Measurements from ENCODE around the gene SPATA31E1.

SPATA31E1 gene

DNA sequence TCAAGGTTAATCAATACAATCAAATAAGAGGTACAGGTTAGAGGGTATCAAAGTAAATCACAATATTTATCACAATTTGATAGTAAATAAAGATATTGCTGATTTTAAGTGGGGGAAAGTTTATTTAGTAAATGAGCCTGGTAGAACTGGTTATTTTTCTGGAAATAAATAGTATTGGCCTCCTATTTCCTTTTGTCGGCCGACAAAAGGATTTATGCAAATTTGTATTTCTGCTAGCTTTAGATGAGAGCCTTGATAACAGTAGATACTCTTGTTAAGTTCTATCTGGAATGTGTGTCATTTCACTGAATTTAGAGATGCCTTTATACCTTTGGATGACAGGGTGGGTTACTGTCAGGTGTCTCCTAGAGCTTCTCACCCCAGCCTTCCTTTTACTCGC, 17.8 kb upstream of the SPATA31E1 start:
- no peak for DNase-seq

DNA sequence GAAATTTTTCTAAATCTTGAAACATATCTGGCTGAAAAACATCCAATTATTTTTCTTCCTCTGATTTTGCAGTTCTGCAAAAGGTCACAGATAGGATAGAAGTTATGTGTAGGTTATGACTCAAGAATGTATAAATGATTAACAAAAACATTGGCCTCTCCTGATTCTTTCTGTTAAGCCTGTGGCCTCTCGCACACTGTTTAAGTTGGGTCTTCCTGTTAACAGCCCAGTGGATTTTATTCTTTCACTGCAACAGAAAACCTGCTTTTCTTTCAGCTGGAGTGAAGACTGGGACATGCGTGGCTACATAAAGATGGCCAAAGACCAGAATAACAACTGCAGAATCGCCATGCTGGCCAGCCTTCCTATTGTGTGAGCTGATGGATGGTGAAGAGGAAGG, 17.1 kb upstream of the SPATA31E1 start:
- no peak for DNase-seq

DNA sequence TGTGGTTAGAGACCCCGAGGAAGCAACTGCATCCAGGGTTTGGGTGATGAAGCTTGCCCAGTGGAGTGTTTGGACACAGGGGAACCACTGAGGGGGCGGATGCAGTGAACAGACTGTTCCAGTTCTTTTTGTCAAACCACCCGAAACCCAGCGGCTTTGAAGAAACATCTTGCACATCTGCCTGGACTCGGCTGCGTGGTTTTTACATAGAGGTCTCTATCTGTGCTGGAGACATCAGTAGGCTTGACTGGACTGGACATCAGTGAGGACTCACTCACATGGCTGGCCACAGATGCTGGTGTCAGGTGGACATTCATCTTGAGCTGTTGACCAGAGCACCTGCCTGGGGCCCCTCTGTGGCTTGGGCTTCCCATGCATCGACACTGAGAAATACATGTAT, 15.3 kb upstream of the SPATA31E1 start:
- no peak for DNase-seq

DNA sequence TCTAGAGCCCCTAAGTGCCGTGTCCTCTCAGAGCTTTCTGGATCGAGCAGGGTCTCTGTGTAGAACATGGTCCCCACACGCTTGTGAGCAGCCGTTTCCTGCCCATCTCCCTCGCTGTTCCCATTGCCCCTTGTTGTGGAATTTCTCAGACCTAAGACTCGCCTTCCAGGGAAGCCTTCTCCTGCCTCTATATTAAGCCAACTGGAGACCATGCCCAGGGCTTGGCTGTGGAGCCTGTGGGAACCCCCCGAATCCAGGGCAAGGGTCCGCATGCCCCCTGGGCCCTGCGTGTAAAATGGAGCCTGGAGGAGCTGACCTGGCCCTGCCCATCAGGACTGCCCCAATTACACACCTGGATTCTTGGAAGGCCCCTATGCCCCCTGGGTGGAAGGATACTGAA, 14.5 kb upstream of the SPATA31E1 start:
- DNase-seq: no peak

DNA sequence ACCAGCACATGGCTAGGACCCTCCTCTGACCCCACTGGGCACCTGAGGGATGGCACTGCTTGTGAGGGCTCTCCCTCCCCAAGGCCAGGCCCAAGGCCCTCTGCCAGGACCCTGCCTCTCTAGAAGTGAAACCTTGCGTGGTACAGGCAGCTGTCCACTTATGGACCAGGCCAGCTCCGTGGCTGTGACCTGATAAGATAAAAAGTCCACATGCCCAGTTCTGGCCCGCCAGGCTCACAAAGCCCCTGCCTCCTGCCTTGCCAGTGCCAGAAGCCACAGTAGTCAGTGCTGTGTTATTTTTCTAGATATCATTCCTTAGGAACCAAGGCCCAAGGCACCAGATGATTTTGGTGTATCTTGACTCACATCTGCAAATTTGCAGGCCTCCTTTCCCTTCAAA, 14.0 kb upstream of the SPATA31E1 start:
- DNase-seq: no peak

DNA sequence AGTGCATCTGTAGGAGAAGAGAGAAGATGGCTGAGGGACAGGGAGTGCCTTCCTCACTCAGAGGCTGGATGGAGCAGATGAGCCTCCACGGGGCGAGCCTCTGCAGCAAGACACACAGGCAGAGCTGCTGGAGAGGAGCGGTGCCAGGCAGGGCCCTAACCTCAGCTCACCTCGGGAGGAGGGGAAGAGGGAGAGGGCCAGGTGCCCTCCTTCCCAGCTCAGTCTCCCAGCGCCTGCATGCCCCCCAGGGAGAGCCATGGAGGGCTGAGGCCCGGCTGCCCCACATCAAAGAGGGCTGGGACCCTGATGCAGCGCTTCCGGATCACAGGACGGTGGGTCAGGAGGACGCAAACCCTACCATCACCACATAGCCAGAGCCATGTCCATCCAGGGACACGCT, 13.6 kb upstream of the SPATA31E1 start:
- DNase-seq: no peak

DNA sequence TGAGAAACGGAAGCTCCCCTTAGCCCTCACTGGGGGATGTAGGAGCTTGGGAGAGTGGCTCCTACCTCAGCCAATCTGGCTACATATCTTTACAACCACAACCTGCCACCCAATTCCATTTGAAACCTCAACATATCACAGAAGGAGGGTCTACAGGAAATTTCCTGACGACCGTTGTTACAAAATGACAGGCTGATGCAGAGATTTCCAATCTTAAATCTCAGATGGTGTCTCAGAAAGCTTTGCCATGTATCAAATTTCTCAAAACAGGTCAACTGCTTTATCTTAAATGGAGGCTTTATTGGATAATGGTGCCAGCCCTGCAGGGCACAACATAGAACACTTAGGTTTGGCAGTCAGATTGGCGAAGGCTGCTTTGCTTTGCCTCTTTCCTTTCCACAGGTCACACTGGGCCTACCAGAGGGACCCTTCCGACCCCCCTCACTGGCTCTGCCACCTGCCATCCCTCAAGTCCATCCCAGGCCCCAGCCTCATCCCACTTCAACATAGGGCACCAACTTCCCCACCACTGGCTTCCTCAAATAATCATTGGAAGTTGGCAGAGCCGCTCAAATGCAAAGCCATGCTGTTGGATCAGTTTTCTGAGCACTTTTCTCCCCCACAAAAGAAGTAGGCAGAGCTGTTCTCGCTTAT, 11.1 kb upstream of the SPATA31E1 start:
- no peak for DNase-seq

DNA sequence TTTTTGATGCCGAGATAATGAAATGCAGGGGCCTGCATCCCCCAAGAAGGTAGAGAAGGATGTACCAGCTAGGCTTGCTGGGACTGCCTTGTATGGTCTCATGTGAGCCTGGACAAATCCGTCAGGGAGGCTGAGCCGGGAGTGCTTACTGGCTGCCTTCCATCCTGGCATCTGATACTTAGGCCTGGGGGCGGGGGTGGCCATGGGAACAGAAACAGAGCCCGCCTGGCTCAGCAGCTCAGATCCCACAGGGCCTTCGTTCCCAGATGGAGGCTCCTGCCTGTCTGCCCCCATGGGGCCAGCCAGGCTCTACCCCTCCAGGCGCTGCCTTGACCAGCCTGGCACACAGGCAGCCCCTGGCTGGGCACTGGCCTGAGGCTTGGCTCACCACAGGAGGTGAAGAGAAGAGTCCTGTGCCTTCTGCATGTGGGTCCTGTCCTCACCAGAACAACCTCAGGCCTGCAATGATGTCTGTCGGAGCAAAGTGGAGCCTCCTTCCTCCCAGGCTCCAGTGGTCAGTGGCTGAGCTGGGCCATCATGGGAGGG, 10.5 kb upstream of the SPATA31E1 start:
- no peak for DNase-seq

DNA sequence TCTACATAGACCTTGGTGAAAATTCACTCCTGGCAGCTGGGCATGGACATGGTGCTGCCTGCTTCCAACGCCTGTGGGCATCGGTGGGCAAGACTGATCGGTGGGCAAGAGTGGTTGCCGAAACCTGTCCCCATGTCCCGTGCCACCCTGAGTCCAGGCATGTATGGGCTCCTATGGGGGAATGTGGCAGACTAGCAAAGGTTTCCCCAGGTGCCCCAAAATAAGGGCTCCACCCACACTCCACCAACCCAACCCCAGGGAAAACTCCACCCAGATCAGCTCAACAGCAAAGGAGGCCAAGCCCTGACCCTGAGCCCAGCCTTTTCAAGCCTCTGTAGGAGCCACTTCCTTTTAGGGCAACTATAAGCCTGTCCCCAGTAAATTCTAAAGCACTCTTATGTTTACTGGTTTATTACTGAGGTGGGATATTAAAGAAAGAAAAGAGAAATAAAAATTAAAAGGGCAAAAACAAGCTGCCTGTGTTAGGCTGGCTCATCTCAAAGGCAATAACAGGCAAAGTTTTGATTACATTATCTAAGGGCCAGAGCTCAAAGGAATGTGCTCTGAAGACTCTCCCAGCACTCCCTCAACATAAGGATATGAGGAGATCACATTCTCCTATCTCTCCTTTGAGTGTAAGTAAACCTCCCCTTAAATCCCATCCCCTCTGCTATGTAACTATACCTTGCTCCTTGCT, 8.9 kb upstream of the SPATA31E1 start:
- DNase-seq: no peak

DNA sequence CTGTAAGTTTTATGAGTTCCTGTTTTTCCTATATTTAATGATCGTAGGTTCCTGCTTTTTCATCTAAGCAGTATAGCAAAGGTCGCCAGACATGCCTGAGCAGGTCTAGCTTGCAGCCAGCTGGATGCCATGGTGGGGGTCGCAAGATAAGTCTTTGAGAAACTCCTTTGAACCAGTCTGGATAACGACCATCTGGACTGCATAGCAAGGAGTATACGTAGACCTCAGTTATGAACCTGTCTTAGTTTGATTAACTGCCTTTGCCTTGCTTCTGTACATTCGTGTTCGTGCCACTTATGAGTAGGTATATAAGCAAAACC, 8.4 kb upstream of the SPATA31E1 start:
- no peak for DNase-seq

DNA sequence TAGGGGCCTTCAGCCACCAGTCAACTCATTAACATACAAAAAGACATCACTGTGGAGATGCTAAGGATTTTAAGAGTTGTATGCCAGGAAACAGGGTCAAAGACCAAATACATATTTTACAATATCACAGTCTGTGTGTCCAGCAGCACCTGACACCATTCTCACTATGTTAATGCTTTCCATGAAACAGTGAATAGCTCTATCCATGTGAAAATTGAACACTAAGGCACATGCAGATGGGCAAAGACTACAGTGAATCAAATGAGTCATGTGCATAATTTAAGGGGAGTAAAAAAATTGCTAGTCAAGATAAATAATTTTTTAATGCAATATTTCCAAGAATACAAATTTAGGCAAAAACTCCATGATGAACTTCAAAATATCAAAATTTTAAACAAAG, 7.6 kb upstream of the SPATA31E1 start:
- no peak for DNase-seq

DNA sequence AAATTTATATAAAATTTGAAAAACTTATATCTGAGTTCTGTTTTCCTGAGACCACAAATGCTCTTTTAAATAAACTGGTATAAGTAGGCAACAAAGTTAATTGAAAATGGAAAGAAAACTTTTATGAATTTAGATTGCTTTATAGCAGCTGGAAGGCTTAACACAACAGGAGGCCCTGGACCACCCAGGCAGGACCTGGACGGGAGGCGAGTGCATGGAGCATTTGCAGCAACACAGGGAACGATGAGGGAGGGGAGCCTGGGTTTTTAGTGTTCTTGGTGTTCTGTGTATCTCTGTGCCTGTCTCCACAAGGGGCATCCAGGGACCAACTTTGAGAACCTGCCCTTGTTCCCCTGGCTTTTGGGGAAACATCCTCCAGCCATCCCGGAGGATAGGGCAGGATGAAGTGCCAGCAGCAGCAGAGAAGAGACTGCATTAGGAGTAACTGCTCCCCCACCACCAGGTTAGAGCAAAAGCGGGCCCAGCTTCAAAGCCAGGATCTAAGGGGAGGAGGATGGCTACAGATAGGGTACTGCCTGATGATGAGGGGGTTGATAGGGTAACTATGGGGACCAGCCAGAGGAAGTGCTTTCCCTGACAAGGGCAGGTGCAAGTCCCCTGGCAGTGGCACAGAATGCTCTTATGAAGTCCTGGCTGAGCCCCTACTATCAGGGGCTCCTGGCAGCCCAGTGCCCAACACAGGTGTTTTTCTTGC, 6.7 kb upstream of the SPATA31E1 start:
- DNase-seq: peak; percentile 1

DNA sequence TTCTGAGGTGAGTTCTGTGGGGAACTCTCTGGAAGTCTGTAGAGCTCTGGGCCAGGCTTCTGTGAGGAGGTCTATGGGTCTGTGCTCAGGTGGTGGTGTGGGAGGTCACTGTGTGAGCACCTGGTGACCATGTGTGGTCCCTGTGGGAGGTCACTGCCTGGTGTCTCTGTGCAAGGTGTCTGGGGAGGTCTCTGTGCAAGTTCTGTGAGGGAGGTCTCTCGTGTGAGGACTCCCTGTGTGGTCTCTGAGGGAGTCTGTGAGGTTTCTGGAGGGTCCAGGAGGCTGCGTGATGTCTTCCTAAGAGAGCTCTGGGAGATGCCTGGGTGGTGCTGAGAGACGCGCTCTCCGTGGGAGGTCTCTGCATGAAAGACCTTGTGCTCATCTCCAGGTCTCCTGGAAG, 6.0 kb upstream of the SPATA31E1 start:
- DNase-seq: no peak

DNA sequence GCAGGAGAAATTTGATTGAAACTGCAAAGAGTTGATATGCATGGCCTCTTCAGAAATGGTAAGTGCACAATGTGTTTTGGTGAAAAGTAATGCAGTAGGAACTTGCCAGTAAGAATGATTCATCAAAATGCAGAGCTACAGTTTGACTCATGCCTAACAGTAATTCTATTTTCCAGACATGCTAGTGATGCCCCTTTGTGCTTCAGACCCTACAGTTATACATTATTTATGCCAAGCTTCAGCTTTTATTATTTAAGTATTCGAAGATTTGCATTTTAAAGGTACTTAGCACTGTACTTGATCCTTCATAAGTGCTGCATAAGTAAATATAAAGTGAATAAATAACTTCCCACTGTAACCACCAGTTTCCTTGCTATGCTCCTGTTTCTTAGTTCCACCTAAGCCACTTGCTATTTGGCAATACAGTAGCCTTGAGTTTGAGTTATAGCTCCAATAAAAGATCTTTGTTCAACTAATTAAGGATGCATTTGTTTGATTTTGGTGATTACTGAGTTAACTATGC, 3.6 kb upstream of the SPATA31E1 start:
- DNase-seq: no peak

DNA sequence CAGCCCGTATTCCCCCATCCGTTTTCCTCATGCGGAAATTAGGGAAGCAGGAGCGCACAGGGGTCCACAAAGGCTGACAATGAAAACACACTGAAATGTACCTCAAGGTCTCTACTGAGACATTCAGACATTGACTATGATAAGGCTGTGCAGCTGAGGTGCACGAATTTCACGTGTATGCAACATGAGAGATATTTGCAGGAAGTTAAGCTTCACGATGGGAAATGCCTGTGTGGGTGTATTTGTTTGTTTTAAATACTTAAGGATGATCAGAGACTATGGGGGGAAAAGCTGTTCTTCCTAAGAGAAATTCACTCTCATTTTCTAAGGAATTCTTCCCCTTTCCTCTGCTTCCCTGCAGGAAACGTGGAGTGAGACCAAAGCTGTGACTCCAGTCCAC, 2.6 kb upstream of the SPATA31E1 start:
- DNase-seq: no peak

DNA sequence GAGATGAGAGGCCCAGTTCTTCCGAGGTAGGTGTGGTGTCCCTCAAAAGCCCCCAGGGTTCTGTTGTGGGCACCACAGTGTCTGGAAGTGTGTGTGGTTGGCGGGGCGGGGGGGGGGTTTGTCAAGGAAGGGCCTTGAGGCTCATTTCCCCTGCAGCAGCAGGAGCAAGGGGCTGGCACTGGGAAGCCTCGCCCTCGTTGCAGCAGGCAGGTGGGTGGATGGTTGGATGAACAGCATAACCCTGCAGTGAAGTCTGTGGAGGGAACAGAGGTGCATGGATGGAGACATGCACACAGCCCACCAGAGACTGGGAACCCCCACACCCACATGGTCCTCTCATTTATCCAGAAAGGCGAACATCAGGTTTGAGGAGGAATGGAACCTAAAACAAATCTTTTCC, 2.0 kb upstream of the SPATA31E1 start:
- no peak for DNase-seq

DNA sequence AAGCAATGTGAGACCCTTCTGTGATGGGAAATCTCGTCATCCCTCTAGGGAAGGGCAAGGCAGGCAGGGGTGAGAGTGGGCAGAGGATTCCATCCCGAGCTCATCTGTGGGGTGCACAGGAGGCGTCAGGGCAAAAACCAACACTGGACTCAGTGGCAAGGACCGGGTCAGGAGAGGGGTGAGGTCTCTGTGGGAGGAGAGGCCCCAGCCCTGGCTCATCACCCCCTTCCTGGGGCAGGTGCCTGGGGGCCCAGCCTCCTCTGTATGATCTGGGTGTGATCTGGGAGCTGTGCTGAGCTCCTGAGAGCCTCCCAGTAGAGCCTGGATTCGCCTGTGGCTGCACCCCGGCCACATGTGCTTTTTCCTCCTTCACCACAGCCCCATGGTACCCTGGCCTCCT, 597 bp downstream of the SPATA31E1 start:
- DNase-seq: no peak

DNA sequence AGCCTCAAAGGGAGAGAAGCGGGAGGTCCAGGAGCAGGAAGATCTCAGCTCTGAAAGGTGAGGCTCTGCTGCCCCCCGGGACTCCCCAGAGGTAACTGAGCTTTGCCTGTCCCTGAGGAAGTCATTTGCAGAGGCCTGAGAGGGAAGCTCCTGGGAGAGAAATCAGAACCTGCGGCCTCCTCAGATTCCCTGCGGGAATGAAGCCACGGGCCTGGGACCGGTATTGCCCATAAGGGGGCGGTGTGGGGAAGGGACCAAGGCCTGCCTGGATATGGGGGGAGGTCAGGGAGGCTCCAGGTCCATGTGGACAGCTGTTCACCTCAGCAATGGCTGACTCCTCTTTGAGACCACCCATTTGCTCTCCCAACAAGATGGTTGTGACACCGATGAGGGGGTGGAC, 1.3 kb downstream of the SPATA31E1 start:
- DNase-seq: no peak

DNA sequence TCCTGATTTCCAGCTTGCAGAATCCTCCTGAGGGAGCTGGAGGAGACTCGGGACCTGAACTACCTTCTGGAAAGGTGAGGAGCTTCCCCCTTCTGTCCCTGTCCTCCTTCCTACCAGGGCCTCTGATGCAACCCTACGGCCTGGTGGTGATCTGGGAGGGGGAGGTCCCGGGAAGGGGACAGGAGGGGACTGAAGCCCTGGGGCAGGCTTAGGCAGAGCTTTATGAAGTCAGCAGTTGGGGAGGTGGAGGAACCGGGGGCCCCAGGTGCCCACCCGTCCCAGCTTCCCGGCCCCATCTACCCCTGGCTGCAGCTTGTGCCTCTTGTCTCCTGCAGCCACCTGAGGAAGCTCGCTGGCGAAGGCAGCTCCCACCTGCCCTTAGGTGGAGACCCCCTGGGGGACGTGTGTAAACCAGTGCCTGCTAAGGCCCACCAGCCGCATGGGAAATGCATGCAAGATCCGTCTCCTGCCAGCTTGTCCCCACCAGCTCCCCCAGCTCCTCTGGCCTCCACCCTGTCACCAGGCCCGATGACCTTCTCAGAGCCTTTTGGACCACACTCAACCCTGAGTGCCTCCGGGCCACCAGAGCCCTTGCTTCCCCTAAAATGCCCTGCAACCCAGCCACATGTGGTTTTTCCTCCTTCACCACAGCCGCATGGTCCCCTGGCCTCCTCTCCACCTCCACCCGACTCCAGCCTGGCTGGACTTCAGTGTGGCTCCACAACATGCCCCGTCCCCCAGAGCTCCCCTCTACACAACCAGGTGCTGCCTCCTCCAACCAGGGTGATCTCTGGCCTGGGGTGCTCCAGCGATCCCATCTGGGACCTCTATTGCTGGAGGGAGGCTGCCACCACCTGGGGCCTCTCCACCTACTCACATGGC, 2.1 kb downstream of the SPATA31E1 start:
- DNase-seq: no peak

DNA sequence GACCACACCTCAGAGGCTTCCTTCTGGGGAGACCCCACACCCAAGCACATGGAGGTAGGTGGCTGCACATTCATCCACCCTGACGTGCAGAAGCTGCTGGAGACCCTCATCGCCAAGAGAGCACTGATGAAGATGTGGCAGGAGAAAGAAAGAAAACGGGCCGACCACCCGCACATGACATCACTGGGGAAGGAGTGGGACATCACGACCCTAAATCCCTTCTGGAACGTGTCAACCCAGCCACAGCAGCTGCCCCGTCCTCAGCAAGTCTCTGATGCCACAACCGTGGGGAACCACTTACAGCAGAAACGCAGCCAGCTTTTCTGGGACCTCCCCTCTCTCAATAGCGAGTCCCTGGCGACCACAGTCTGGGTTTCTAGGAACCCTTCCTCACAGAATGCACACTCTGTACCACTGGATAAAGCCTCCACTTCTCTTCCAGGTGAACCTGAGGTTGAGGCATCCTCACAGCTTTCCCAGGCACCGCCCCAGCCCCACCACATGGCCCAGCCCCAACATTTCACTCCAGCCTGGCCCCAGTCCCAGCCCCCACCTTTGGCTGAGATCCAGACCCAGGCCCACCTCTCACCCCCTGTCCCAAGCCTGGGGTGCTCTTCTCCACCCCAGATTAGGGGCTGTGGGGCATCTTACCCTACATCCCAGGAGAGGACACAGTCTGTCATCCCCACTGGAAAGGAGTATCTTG, 3.0 kb downstream of the SPATA31E1 start:
- DNase-seq: no peak

DNA sequence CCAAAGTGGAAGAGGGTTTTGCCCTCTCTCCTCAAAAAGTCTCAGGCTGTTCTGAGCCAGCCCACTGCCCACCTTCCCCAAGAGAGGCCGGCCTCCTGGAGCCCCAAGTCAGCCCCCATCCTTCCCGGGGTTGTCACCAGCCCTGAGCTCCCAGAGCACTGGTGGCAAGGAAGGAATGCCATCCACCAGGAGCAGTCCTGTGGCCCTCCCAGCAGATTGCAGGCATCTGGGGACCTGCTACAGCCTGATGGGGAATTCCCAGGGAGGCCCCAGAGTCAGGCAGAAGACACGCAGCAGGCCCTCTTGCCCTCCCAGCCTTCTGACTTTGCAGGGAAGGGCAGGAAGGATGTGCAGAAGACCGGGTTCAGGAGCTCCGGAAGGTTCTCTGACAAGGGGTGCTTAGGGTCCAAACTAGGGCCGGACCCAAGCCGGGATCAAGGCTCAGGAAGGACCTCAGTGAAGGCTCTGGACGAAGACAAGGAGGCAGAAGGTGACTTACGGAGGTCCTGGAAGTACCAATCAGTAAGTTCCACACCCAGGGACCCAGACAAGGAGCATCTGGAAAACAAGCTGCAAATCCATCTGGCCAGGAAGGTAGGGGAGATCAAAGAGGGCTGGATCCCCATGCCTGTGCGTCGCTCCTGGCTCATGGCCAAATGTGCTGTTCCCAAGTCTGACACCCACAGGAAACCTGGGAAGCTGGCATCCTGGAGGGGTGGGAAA, 3.7 kb downstream of the SPATA31E1 start:
- DNase-seq: no peak
